GM21528 (cell line): Measurements from ENCODE around the gene DHX35.
"Not testable (repeated sequence)": the region's sequence is repeated elsewhere in the genome, so short reads cannot be mapped to it uniquely, and the experiment has no call there.

Experiments used
- ATAC-seq: cut with Tn5 transposase; IDR thresholded peaks from one replicate; pipeline ENCODE4 v1.9.1; 2021; ENCODE audit warnings: mild to moderate bottlenecking, moderate library complexity; ENCODE audit not compliant: unreplicated experiment, low FRiP score

Gene DHX35

GRCh38 chr20:38937978-38938473 lies 24.1 kb upstream of the DHX35 start:
- no peak for ATAC-seq

GRCh38 chr20:38939686-38940085 lies 22.5 kb upstream of the DHX35 start:
- no peak for ATAC-seq

GRCh38 chr20:38940644-38941043 lies 21.5 kb upstream of the DHX35 start:
- ATAC-seq: no peak

- no peak for ATAC-seq
Measured at GRCh38 chr20:38941726-38942389, 20.3 kb upstream of the DHX35 start.

- ATAC-seq: no peak
Measured at GRCh38 chr20:38945012-38945411, 17.1 kb upstream of the DHX35 start.

GRCh38 chr20:38946836-38947235 lies 15.3 kb upstream of the DHX35 start:
- no peak for ATAC-seq

GRCh38 chr20:38947931-38948362 lies 14.2 kb upstream of the DHX35 start:
- no peak for ATAC-seq

- ATAC-seq: no peak
Measured at GRCh38 chr20:38950254-38950653, 11.9 kb upstream of the DHX35 start.

GRCh38 chr20:38951611-38952010 lies 10.5 kb upstream of the DHX35 start:
- no peak for ATAC-seq

- ATAC-seq: no peak
Measured at GRCh38 chr20:38952153-38952552, 10.0 kb upstream of the DHX35 start.

- ATAC-seq: no peak
Measured at GRCh38 chr20:38953630-38954340, 8.4 kb upstream of the DHX35 start.

GRCh38 chr20:38957235-38957876 lies 4.8 kb upstream of the DHX35 start:
- ATAC-seq: no peak

GRCh38 chr20:38957915-38958485 lies 4.1 kb upstream of the DHX35 start:
- no peak for ATAC-seq

- ATAC-seq: not testable (repeated sequence)
Measured at GRCh38 chr20:38960187-38960687, 1.9 kb upstream of the DHX35 start.

GRCh38 chr20:38961530-38962043 lies 557 bp upstream of the DHX35 start:
- no peak for ATAC-seq

GRCh38 chr20:38962928-38963401 lies 821 bp downstream of the DHX35 start:
- ATAC-seq: no peak

GRCh38 chr20:38963745-38964144 lies 1.6 kb downstream of the DHX35 start:
- ATAC-seq: no peak

- no peak for ATAC-seq
Measured at GRCh38 chr20:38965264-38965663, 3.1 kb downstream of the DHX35 start.

- ATAC-seq: no peak
Measured at GRCh38 chr20:38968090-38968489, 5.9 kb downstream of the DHX35 start.

- no peak for ATAC-seq
Measured at GRCh38 chr20:38969708-38970107, 7.6 kb downstream of the DHX35 start.

GRCh38 chr20:38970302-38970701 lies 8.2 kb downstream of the DHX35 start:
- no peak for ATAC-seq
